Muscle of back (tissue), 11 donors: ENCODE data around the gene HOXB9. TPM values are rescaled to one million over a fixed set of nuclear protein-coding genes. Genes with fewer than 3 reads are reported as not detected.

Experiments used
- DNase-seq, 3 donors: peaks; one replicate each; pipeline versions ENCODE4 v3.0.0 to v3.0.0-alpha.2; 2013
- polyA plus RNA-seq, 10 donors: library from polyadenylated mRNA; unstranded; fragments of 120-200 nt; gene quantifications; one replicate each; pipeline ENCODE4 v1.2.1, GENCODE V29; 2013; ENCODE audit not compliant: insufficient read length in 10 of 10

The HOXB9 gene
- polyA plus RNA-seq, 10 donors, result 0.09 to 1.3 (median 0.43) TPM

DNA sequence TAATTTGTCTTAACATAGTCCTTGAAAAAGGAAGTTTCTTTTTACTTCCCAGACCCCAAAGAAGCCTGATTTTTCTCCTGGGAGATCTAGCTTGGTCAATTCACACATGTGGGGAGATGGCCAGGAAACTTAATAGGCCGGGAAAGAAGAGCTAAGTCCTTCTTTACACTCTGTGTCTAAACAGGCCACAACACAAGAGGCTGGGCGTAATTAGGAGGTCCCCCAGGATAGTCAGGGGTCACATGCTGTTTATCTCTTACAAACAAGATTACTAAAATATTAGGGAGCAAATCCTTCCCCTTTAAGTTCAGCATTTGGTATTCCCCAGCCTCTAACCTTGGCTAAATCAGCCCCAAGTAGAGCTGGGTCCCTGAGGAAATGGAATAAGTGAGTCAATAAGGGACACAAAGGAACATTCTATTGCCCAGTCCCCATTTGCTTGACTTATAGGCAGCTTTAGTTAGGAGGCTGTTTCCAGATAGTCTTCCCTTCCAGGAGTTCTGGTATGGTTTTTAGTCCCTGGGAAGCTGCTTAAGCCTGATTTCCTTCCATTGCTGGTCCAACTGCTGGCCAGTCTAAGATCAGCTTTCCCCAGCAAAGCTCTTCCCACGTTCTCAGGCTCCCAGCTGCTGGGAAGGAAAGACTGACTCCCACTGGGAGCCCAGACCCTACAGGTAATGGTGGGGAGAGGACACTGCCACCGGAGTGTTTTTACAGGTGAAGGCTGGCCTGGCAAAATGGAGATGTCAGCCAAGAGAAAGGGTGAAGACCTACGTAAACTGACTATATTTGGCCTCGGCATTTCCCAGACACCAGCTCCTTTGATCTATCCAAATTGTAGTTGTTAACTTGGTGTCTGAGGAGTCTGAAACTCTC lies 14.1 kb upstream of the HOXB9 start:
- DNase-seq, result no peak

GRCh38 chr17:48639136-48639535 lies 13.0 kb upstream of the HOXB9 start:
- DNase-seq, result no peak

DNA sequence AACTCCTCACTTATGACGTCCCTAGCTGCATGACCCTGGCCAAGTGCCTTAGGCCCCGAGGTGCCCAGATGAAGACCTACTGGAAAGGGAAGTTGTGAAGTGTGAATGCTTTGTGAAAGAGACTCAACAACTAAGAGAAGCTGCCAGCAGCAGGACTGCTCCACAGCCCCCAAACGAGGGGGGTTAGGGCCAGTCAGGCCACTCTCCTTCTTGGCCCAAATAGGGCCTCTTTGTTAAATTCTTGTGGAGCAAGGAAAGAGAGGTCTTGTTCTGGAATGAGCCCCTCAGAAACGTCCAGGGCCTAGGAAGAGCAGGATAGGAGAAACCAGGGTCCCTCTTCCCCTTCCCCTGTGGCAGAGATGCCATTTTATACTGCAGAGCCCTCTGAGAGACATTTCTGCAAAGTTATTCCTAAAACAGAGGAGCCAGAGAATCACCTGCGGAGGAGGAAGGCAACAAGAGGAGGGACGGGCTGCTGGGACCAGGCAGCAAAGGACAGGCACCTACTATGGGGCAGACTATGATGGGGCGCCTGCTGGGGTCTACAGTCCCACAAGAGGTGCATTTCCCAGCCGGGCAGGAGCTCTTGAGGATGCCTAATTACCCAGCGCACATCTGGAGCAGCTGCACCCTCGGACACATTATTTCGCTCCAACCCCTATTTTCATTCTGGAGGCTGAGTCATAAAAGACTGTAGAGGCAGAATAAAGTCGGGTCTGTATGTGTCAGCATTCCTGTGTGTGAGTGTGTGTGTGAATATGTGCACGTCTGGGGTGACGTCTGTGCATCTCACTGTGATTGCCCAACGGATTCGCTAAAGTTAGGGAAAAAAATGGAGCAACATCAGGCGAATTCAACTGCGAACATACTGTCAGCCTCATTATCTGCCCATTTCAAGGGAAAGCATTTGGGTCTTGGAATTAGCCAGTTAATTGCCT lies 11.4 kb upstream of the HOXB9 start:
- DNase-seq, result peak in 1 of 3 donors; percentile 80

DNA sequence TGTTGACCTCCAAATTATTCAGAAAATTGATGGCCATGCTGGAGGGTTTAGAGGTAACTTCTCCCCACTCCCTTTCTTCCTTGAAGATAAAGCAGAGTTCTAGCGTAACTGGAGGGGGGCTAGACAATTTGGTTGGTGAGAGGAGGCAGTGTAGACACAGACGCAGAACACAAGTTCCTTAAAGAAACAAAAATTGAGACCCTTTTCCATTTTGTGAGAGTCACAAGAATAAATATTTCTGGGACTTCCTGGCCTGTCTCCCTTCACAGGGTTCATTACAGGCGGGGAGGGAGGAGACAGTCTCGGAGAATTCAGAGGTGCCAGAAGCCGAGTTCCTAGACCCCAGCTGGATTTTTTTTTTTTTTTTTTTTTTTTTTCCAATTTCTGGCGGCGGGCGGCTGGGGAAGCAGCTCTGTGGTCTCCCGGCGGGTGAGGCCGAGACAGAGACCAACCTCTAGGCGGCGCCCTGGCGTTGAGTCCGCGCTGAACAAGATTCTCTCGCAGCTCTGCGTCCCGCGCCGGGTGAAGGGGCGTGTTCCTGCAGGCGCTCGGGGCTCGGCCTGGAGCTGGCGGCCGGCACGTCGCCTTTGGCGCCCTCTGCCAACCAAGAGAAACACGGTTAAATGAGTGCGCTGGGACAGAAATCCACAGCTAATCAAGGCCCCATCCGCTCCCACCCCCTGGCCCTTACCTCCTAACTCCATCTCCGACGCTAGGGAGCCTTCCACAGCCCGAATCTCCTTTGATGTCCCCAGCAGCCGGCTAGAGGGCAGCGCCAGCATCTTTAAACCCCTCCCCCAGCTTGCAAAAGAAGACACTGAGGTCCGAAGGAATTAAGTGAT lies 10.2 kb upstream of the HOXB9 start:
- DNase-seq, result peak; percentile 46 to 77 (median 64)

DNA sequence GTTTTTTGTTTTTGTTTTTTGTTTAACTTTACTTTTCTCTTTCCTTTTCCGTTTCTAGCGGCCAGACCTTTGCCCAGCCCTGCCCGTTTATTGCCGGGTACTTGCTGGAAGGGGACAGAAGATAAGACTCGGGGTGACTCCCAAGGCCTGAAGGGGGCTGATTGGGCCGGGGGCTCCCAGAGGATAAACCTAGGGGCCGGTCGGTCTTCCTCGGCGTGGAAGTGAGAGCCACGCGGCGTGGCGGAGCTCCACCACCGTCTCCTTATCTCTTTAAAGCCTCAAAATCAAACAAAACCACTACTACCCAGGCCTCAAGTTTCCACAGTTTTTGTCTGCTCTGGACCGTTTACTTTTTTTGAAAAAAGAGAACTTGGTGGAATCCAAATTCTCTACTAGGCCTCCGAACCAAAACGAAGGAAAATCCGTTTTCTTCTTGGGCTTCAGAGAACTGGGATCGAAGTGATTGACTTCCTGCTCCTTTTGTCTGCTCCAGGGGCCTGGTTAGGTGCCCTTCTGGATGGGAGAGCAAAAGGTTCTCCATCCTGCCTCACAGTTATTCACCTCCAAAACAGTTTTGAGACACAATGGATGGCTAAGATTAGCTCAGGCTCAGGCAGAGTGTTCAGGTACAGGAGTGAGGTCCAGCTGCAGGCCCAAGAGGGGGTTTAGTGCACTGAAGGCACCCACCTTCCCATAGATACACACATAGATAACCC lies 8.5 kb upstream of the HOXB9 start:
- peak in 1 of 3 donors; percentile 9 for DNase-seq

DNA sequence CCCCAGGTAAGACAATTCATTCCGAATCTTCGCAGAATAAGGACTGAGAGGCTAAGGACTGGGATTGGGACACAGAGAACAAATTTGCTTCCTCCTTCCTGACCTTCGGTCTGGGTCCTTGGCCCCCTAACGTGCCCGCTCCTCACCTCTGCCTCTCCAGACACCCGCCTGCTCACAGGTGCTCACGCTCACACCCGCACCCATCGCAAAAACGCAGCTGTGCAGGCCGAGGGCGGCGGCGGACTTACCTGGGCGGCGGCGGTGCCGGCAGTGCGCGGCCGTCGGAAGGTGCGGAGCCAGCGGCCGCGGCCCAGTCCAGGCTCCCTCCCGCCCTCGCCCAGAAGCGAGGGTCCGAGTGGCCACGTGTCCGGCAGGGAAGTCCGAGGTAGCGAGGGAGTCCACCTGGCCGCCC lies 7.1 kb upstream of the HOXB9 start:
- no peak for DNase-seq

DNA sequence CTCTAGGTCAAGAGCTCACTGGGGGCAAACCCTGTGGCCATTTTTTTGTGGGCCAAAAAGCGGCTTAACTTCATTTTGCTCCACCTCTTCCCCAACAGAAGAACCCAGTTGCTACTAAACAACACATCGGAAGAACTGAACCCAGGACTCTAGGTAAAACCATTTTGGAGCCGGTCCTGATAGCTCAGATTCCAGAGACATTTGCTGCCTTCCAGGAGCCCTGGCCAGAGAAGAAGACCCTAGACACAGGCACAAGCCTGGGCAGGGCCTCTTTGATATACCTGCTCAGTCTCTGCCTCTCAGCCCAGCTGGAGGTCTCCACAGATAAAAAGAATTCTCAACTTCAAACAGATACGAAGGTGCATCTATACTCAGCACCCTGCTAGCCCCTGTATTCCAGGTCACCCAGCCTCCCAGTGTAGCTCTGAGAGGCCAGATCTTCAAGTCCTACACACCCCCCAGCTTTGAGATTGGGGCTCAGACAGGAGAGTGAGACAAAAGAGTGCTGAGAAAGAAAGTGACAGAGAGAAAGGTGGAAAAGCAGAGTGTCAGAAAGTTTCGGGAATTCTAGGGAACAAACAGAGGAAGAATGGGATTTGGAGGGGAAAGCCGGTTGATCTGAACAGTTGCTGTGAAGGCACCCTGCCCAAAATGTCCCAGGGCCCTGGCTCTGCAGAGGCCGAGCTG lies 6.6 kb upstream of the HOXB9 start:
- no peak for DNase-seq

- no peak for DNase-seq
Observed at GRCh38 chr17:48631693-48632578, 5.8 kb upstream of the HOXB9 start.

- DNase-seq, result no peak
Observed at GRCh38 chr17:48630925-48631692, 5.0 kb upstream of the HOXB9 start.

DNA sequence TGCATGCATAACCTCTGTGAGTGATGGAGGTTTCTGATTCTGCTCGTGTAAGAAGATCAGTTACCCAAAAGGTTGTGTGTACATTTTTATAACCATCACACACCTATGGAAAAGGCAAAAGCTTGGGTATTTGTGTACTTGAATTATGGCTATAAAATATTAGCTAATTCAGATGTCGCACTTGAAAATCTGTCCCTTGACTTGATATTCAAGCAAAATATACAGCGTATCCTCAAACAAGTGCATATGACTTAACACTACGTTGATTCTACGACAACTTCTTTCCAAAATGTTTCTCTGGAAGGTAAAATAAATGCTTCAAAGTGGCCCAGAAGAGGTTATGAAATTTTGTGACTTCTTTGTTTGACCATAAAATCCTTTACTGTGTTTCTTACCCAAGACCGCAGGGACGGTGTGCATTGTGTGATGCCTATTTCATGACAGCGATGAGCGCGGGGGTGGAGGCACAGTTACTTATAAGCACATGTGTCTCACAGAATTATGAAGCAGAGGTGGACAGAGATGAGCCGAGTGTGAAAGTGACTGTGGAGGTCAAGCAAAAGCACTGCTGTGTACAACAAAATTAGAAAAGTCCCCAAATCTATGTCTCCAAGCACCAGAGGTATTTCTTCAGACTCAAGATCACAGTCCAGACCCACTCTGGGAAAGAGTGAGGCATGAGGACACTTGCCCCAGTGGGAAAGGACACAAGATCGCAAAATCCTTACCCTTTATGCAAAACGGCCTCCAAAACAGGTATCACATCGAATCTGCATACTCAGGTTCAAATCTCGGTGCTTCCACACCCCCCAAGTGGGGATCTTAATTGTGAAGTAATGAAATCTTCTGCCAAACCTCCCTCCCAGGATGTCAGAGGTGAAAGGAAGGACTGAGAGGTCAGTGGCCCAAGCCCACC lies 4.1 kb upstream of the HOXB9 start:
- DNase-seq, result no peak

DNA sequence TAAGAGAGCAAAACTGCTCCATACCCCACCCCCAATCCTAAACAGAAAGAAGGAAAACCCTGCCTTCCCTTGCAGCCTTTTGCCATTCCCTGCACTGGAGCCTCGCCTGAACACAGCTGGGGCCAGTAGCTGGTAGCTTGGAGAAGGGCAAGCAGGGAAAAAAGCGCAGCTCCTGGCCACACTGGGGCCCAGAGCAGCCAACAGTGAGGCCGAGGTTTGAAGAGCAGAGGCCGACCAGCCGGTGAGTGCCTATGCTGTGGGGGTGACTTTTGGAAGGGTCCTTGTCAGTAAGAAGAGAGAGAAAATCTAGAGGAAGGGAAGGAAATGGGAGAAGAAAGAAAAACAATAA lies 3.2 kb upstream of the HOXB9 start:
- DNase-seq, result no peak

GRCh38 chr17:48628649-48629410 lies 2.7 kb upstream of the HOXB9 start:
- DNase-seq, result no peak

- no peak for DNase-seq
Observed at GRCh38 chr17:48627623-48628521, 1.7 kb upstream of the HOXB9 start.

- DNase-seq, result no peak
Observed at GRCh38 chr17:48627118-48627597, 1.0 kb upstream of the HOXB9 start.

DNA sequence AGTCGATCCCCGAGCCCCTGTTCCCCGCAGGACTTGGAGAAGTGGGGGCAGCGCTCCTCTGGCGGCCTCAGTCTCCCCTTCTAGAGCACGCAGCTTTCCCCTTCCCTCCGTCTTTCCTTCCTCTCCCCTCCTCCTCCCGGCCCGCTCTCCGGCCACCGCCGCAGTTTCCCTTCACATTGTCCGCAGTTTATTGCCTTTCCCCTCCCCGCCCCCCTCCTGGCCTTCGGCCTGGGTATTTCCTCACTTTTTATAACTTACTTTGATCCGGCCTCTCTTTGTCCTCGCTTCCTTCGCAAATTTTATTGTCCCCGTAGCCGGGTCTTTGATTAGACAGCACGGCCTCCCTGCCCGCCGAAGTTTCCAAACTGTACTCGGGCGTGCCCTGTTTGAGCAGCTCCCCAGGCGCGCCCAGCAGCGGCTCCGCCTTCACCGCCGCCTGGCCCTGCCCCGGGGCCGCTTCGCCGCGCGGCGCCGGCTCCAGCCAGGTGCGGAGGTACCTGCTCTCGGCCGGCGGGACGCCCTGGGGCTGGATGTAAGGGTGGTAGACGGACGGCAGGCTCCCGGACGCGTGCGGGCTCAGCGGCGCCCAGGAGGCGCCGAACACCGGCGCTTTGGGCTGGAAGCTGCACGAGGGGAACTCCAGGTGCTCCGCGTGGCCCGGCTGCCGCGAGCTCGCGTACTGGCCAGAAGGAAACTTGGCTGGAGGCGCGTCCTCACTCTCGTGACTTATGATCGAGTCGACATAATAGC lies 488 bp downstream of the HOXB9 start:
- peak in 1 of 3 donors; percentile 62 for DNase-seq
